ENCODE data around the gene SCAF11. TPM values are rescaled to one million over a fixed set of nuclear protein-coding genes. Genes with fewer than 3 reads are reported as not detected.
A peak's percentile ranks its signal among the peaks of the same experiment; 100 is the strongest.

The SCAF11 gene
- total RNA-seq, 1 donor, result 134 TPM

- peak; percentile 20 for DNase-seq (ENCODE audit: low read depth)
- H3K4me3 ChIP-seq (ENCODE audit: low read depth, low read length), result no peak overlapping the region
- TF ChIP-seq CTCF (IDR thresholded peaks at IDR 0.05; ENCODE audit: insufficient read depth, low read length), result no peak
These were observed 107.2 kb downstream of the SCAF11 start for GRCh38 chr12:45883187-45883586.

- DNase-seq (ENCODE audit: low read depth), result no peak
These were observed 109.8 kb downstream of the SCAF11 start for GRCh38 chr12:45880533-45880932.

GRCh38 chr12:45879363-45879895 lies 110.9 kb downstream of the SCAF11 start:
- DNase-seq (ENCODE audit: low read depth), result no peak
- H3K4me3 ChIP-seq (ENCODE audit: low read depth, low read length), result no peak overlapping the region
- TF ChIP-seq CTCF (IDR thresholded peaks at IDR 0.05; ENCODE audit: insufficient read depth, low read length), result no peak

More at GRCh38 chr12:45880533-45880932, 109.8 kb downstream of the SCAF11 start:
- no peak overlapping the region for H3K4me3 ChIP-seq (ENCODE audit: low read depth, low read length)
- no peak for TF ChIP-seq CTCF (IDR thresholded peaks at IDR 0.05; ENCODE audit: insufficient read depth, low read length)

- no peak for DNase-seq (ENCODE audit: low read depth)
- no peak for TF ChIP-seq CTCF (IDR thresholded peaks at IDR 0.05; ENCODE audit: insufficient read depth, low read length)
- no peak overlapping the region for H3K4me3 ChIP-seq (ENCODE audit: low read depth, low read length)
These were observed 111.6 kb downstream of the SCAF11 start for GRCh38 chr12:45878630-45879255.

- no peak overlapping the region for H3K4me3 ChIP-seq (ENCODE audit: low read depth, low read length)
- DNase-seq (ENCODE audit: low read depth), result no peak
- TF ChIP-seq CTCF (IDR thresholded peaks at IDR 0.05; ENCODE audit: insufficient read depth, low read length), result no peak
These were observed 113.3 kb downstream of the SCAF11 start for GRCh38 chr12:45877069-45877468.

- TF ChIP-seq CTCF (IDR thresholded peaks at IDR 0.05; ENCODE audit: insufficient read depth, low read length), result no peak
- no peak for DNase-seq (ENCODE audit: low read depth)
- H3K4me3 ChIP-seq (ENCODE audit: low read depth, low read length), result no peak overlapping the region
These were observed 117.9 kb downstream of the SCAF11 start for GRCh38 chr12:45872446-45872845.

Small RNA genes within 50 kb of the gene (small RNA-seq; reads per million reads assigned to genes)
- gene RN7SL246P, result not detected

Measured in fibroblast of the aortic adventitia (primary cell).